Upper lobe of right lung (tissue), 1 donor: ENCODE measurements around the gene REEP3. TPM values are rescaled to one million over a fixed set of nuclear protein-coding genes. Genes with fewer than 3 reads are reported as not detected.

ENCODE experiments used
- ATAC-seq: fragments of 200-7000 bp; cut with Tn5 transposase; one replicate; pipeline ENCODE4 v1.9.1; 2020; ENCODE audit warnings: mild to moderate bottlenecking, moderate library complexity
- DNase-seq: peaks from one replicate; pipeline ENCODE4 v3.0.0-alpha.2; 2020
- H3K27ac ChIP-seq: fragments of 200-600 bp; one replicate; pipeline ENCODE4 v1.8.0; 2022
- H3K27me3 ChIP-seq: fragments of 200-600 bp; one replicate; pipeline ENCODE4 v1.8.0; 2022; ENCODE audit warnings: mild to moderate bottlenecking
- H3K36me3 ChIP-seq: fragments of 200-600 bp; one replicate; pipeline ENCODE4 v1.8.0; 2022
- H3K4me1 ChIP-seq: fragments of 200-600 bp; one replicate; pipeline ENCODE4 v1.8.0; 2022
- H3K4me3 ChIP-seq: fragments of 200-600 bp; one replicate; pipeline ENCODE4 v1.8.0; 2022; ENCODE audit warnings: mild to moderate bottlenecking
- H3K9me3 ChIP-seq: fragments of 200-600 bp; one replicate; pipeline ENCODE4 v1.8.0; 2022
- intact Hi-C: fragments of 100-400 bp; cut with DNase I; formaldehyde crosslinking; loops from one replicate; pipeline ENCODE4 v1.11.0; 2022
- long read RNA-seq: library from polyadenylated mRNA; unstranded; transcript quantifications from one replicate; pipeline ENCODE4 v2.0.0, GENCODE V29; 2021
- total RNA-seq: library from RNA; stranded (reverse); fragmentation: NEBNext Ultra II Directional; extraction: Animal tissue kit (Norgen Biotek cat#: 25700); gene quantifications from one replicate; pipeline ENCODE4 v1.2.1, GENCODE V29; 2021
- TF ChIP-seq, protein P1 (sequence below): fragments of 200-600 bp; IDR thresholded peaks from one replicate; pipeline ENCODE4 v1.8.0; 2022; ENCODE audit warnings: antibody characterized with exemption
- donor health status: DM: no; HTN: yes; CAD: no; lungs with severe emphysema.

The REEP3 gene, protein sequence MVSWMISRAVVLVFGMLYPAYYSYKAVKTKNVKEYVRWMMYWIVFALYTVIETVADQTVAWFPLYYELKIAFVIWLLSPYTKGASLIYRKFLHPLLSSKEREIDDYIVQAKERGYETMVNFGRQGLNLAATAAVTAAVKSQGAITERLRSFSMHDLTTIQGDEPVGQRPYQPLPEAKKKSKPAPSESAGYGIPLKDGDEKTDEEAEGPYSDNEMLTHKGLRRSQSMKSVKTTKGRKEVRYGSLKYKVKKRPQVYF
- total RNA-seq = 57.1 TPM
- long read RNA-seq, full-length matches to known transcripts = 39 of 64 reads
- long read RNA-seq, partial matches to known transcripts = 2 of 64 reads
- long read RNA-seq, other reads (novel, unspliced or antisense) = 23 of 64 reads

DNA sequence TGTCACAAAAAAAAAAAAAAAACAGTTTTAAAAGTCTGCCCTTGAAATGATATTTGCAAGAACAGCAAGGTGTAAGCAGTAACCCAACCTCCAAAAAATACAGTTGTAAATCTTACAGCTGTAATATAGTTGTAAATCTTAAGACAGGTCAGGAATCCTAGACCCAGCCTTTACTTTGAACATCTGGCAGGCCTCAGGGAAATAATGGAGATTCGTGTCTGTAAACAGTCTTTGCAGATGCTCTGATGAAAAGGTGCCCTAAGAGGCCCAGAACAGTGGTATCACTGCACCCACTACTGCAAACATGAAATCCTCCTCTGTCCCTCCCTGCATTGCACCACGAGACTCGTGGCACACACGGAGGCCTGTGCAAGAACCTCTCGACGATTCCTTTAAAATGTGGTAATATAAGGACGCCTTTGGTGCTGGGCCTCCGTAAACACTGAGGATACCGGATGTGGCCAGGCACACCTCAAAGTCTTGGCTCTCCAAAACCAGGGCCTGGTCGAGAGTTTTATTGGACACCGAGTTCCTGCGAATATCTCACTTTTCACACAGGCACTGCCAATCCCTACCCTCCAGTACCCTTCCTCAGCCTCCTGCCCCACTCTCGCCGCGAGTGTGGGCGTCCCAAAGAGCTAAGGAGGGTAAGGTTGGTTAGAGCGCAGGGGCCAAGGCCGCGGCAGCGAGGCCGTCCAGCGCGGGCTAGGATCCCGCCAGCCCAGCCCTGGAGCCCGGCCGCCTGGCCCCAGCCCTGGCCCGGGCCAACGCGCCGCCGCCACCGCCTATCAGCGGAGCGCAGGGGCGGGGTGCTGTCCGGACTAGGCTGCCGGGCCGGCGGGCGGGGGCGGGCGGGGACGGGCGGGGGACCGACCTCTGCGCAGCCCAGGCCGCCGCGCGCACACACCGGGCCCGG, at the start of gene REEP3:
Gene REEP3 (plus strand): TSS at position 902 of the 916 bp plus-strand sequence. CDS start 145 bp downstream, outside the sequence.
- peak; percentile 90 for DNase-seq
- H3K4me1 ChIP-seq = peaks cover 47% of the 10 kb centered on the region
- peak within 1 kb of the TSS; percentile 84 for H3K4me3 ChIP-seq
- H3K27ac ChIP-seq = peak within 1 kb of the TSS; percentile 98
- no peaks in the 10 kb centered on the region for H3K27me3 ChIP-seq
- intact Hi-C loops = no loop called here
- no peaks in the 10 kb centered on the region for H3K36me3 ChIP-seq
- ATAC-seq = peak; percentile 91
- H3K9me3 ChIP-seq = no peaks in the 10 kb centered on the region
- TF ChIP-seq, protein P1, sequence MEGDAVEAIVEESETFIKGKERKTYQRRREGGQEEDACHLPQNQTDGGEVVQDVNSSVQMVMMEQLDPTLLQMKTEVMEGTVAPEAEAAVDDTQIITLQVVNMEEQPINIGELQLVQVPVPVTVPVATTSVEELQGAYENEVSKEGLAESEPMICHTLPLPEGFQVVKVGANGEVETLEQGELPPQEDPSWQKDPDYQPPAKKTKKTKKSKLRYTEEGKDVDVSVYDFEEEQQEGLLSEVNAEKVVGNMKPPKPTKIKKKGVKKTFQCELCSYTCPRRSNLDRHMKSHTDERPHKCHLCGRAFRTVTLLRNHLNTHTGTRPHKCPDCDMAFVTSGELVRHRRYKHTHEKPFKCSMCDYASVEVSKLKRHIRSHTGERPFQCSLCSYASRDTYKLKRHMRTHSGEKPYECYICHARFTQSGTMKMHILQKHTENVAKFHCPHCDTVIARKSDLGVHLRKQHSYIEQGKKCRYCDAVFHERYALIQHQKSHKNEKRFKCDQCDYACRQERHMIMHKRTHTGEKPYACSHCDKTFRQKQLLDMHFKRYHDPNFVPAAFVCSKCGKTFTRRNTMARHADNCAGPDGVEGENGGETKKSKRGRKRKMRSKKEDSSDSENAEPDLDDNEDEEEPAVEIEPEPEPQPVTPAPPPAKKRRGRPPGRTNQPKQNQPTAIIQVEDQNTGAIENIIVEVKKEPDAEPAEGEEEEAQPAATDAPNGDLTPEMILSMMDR = no peak

DNA sequence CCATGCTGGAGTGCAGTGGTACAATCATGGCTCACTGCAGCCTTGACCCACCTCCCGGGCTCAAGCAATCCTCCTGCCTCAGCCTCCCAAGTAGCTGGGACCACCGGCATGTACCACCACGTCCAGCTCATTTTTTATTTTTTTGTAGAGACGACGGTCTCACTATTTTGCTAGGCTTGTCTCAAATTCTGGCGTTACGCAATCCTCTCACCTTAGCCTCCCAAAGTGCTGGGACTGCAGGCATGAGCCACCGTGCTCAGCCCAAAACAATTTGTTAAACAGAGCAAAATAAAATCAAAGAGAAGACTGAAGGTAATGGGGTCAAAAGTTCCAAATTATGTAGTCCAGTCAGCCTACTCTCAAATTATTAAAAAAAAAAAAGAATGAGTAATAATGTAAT, 46.7 kb upstream of the REEP3 start:
- ATAC-seq = no peak
- no peak for DNase-seq
- H3K4me3 ChIP-seq = no peak overlapping the region
- no peaks in the 10 kb centered on the region for H3K27me3 ChIP-seq
- H3K9me3 ChIP-seq = no peaks in the 10 kb centered on the region
- H3K36me3 ChIP-seq = no peaks in the 10 kb centered on the region
- intact Hi-C loops = no loop called here
- H3K4me1 ChIP-seq = no peaks in the 10 kb centered on the region
- TF ChIP-seq, protein P1 = no peak
- no peak overlapping the region for H3K27ac ChIP-seq

DNA sequence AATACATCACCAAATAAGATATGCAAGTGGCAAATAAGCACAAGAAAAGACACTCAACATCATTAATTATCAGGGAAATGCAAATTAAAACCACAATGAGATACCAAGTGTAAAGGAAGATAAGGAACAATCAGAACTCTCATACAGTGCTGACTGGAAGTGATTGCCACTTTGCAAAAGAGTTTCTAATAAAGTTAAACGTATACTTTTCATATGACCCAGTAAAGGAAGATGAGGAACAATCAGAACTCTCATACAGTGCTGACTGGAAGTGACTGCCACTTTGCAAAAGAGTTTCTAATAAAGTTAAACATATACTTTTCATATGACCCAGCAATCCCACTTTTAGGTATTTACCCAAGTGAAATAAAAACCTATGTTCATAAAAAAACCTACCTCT, 43.3 kb upstream of the REEP3 start:
- H3K9me3 ChIP-seq = no peaks in the 10 kb centered on the region
- no peak overlapping the region for H3K4me3 ChIP-seq
- ATAC-seq = no peak
- no peak overlapping the region for H3K27ac ChIP-seq
- DNase-seq = no peak
- H3K27me3 ChIP-seq = no peaks in the 10 kb centered on the region
- TF ChIP-seq, protein P1 = no peak
- H3K4me1 ChIP-seq = no peaks in the 10 kb centered on the region
- H3K36me3 ChIP-seq = no peaks in the 10 kb centered on the region
- intact Hi-C loops = no loop called here

DNA sequence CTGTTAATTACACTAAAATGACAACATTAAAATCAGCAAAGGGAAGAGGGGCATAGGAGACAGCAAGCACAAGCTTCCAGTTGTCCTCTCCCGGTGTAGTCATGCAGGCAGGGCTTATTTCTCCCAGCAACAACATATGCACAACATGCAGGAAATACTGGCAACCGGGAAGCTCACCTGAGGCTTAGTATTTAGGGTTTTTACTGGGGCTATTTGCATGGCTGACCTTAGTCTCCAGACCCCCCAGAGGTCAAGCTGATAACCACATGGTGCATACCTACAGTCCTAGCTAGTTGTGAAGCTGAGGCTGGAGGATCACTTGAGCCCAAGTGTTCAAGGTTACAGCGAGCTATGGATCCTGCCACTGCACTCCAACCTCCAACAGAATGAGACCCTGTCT, 42.6 kb upstream of the REEP3 start:
- Histone ChIP-seq H3K4me3 (no peak overlapping the region), H3K9me3 (no peaks in the 10 kb centered on the region), H3K27ac (no peak overlapping the region), H3K36me3 (no peaks in the 10 kb centered on the region), H3K27me3 (no peaks in the 10 kb centered on the region), H3K4me1 (no peaks in the 10 kb centered on the region)
- intact Hi-C loops = no loop called here
- DNase-seq (no peak), ATAC-seq (no peak)
- TF ChIP-seq, protein P1 = no peak

DNA sequence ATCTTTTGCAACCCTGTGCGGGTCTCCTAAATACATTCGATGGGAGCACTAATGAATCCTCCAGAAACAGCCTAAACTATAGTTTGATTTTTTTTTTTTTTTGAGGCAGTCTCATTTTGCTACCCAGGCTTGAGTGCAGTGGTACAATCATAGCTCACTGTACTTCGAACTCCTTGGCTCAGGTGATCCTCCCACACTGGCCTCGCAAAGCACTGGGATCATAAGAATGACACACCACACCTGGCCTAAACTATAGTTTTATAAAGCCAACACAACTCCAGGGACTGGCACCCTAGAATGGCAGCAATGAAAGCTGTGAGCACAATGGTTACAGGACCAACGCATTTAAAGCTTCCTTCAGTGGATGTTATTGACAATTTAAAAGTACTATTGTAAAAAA, 41.0 kb upstream of the REEP3 start:
- no peaks in the 10 kb centered on the region for H3K36me3 ChIP-seq
- no peak for ATAC-seq
- H3K27ac ChIP-seq = no peak overlapping the region
- no peaks in the 10 kb centered on the region for H3K27me3 ChIP-seq
- no peaks in the 10 kb centered on the region for H3K9me3 ChIP-seq
- H3K4me3 ChIP-seq = no peak overlapping the region
- TF ChIP-seq, protein P1 = no peak
- DNase-seq = no peak
- intact Hi-C loops = no loop called here
- no peaks in the 10 kb centered on the region for H3K4me1 ChIP-seq
